ENCODE results near the gene ITPKB. TPM values are rescaled to one million over a fixed set of nuclear protein-coding genes. Genes with fewer than 3 reads are reported as not detected.

Gene ITPKB
- total RNA-seq, 2 experiments from 2014 or later: 31.0 to 31.9 TPM

- H3K9me3 Mint-ChIP-seq (ENCODE audit: low read depth): no peaks in the 10 kb centered on the region
- H3K27ac Mint-ChIP-seq: peak overlapping the region; percentile 100
- peaks cover 100% of the 10 kb centered on the region for H3K4me1 Mint-ChIP-seq
- H3K27me3 Mint-ChIP-seq: no peaks in the 10 kb centered on the region
- ChIA-PET CTCF (interaction anchor here (0.6 to 5.9 kb wide), 16 partner anchors 8 to 98 kb away, joined by 3 to 45 read pairs (median 4); no protein-coding TSS in a partner anchor), POLR2A (interaction anchor here (0.7 to 1.8 kb wide), 4 partner anchors 8 to 53 kb away, joined by 4 to 13 read pairs (median 6); no protein-coding TSS in a partner anchor)
- no peak overlapping the region for H3K4me3 Mint-ChIP-seq
- DNase-seq (no peak), ATAC-seq (no peak)
- peaks cover 38% of the 10 kb centered on the region for H3K36me3 Mint-ChIP-seq (ENCODE audit: low read depth)
- intact Hi-C loops (cut with DNase I, micrococcal nuclease): loop anchor here (1.0 to 5.0 kb wide), 5 partner anchors 7 to 60 kb away; no protein-coding TSS in a partner anchor
Observed at GRCh38 chr1:226686440-226687425, 52.3 kb downstream of the ITPKB start.

GRCh38 chr1:226685196-226685820, 53.8 kb downstream of the ITPKB start:
- peaks cover 99% of the 10 kb centered on the region for H3K4me1 Mint-ChIP-seq
- POLR2A ChIA-PET: interaction anchor here (1.6 kb wide), 1 partner anchor 18 kb away, joined by 5 read pairs; no protein-coding TSS in a partner anchor
- intact Hi-C loops (cut with DNase I, micrococcal nuclease): loop anchor here (5.0 kb wide), 1 partner anchor 33 kb away; no protein-coding TSS in a partner anchor
- CTCF ChIA-PET: interaction anchor here (0.7 to 5.9 kb wide), 3 partner anchors 21 to 260 kb away, joined by 3 to 43 read pairs (median 4); no protein-coding TSS in a partner anchor
- H3K9me3 Mint-ChIP-seq (ENCODE audit: low read depth): no peaks in the 10 kb centered on the region
- H3K27ac Mint-ChIP-seq: peak overlapping the region; percentile 100
- DNase-seq (no peak), ATAC-seq (no peak)
- no peaks in the 10 kb centered on the region for H3K27me3 Mint-ChIP-seq
- peaks cover 35% of the 10 kb centered on the region for H3K36me3 Mint-ChIP-seq (ENCODE audit: low read depth)
- H3K4me3 Mint-ChIP-seq: peak overlapping the region; percentile 18

DNA sequence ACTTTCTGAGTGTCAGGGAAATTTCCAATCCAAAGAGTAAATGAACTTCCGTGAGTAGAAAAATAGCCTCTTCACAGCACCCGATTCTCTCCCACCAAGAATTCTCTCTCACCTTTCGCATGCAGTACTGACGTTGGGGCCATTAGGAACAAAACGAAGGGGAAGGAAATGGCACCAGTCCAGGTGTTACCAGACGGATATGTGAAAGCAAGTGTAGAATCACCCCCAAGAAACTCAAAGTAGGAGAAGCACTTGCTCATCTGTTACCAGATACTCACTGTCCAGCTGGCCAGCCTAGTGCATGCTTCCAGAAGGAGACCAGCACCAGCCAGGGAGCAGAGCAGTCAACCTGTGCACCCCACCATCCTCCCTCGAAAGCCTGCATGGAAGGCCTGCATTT, 55.1 kb downstream of the ITPKB start:
- ChIA-PET CTCF (interaction anchor here (0.6 to 2.0 kb wide), 4 partner anchors 9 to 71 kb away, joined by 3 to 6 read pairs (median 4); no protein-coding TSS in a partner anchor), POLR2A (no interaction called here)
- peaks cover 30% of the 10 kb centered on the region for H3K36me3 Mint-ChIP-seq (ENCODE audit: low read depth)
- no peak for DNase-seq
- intact Hi-C loops (cut with DNase I, micrococcal nuclease): no loop called here
- peak overlapping the region; percentile 1 for H3K4me3 Mint-ChIP-seq
- peaks cover 99% of the 10 kb centered on the region for H3K4me1 Mint-ChIP-seq
- H3K27ac Mint-ChIP-seq: peak overlapping the region; percentile 100
- ATAC-seq: no peak
- H3K9me3 Mint-ChIP-seq (ENCODE audit: low read depth): no peaks in the 10 kb centered on the region
- H3K27me3 Mint-ChIP-seq: no peaks in the 10 kb centered on the region

- POLR2A ChIA-PET: interaction anchor here (0.6 kb wide), 1 partner anchor 29 kb away, joined by 3 read pairs; no protein-coding TSS in a partner anchor
Observed at GRCh38 chr1:226682871-226683814, 55.9 kb downstream of the ITPKB start.

DNA sequence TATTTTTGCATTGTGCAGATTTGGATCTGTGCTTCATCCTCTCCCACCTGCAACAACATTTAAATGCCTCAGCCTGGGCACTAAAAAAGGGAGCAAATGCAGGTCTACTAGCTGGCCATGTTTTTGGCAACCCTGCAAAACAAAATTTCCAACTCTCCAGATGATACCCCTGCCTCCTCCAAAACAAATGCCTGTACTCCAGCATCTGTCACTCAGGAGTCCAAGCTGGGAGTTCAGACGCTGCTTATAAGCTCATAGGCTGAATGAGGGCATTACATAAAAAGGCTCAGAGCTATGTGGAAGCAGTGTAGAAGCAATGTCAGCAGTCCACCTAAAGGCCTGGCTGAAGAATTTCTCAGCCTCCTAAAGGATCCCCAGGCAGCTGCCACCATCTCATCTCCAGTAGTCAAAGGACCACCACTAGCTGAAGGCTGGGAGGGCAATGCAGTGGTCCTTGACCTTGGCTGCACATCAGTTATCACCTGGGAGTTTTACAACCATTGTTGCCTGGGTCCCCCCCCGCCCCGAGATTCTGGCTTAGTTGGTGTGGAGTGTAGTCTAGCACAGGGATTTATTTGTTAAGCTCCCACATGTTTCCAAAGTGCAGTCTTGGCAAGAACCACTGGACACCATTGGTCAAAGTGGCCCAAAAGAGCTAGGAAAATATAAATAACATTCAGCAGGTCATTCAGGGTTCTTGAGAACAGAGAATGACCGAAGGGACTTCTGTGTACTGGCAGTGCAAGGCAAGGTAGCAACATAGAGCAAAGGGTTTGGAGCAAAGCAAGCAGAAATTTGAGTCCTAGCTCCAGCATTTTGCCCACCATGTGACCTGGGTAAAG, 57.2 kb downstream of the ITPKB start:
- peaks cover 99% of the 10 kb centered on the region for H3K4me1 Mint-ChIP-seq
- ChIA-PET CTCF (interaction anchor here (0.6 to 3.1 kb wide), 14 partner anchors 11 to 76 kb away, joined by 3 to 14 read pairs (median 4); no protein-coding TSS in a partner anchor), POLR2A (interaction anchor here (0.6 kb wide), 1 partner anchor 28 kb away, joined by 3 read pairs; no protein-coding TSS in a partner anchor)
- H3K27ac Mint-ChIP-seq: peak overlapping the region; percentile 60
- H3K9me3 Mint-ChIP-seq (ENCODE audit: low read depth): no peaks in the 10 kb centered on the region
- H3K27me3 Mint-ChIP-seq: no peaks in the 10 kb centered on the region
- no peak overlapping the region for H3K4me3 Mint-ChIP-seq
- intact Hi-C loops (cut with DNase I, micrococcal nuclease): no loop called here
- ATAC-seq (no peak), DNase-seq (no peak)
- H3K36me3 Mint-ChIP-seq (ENCODE audit: low read depth): peaks cover 31% of the 10 kb centered on the region

More at GRCh38 chr1:226682871-226683814, 55.9 kb downstream of the ITPKB start:
- peak; percentile 71 for DNase-seq
- peak overlapping the region; percentile 100 for H3K27ac Mint-ChIP-seq
- H3K4me3 Mint-ChIP-seq: peak overlapping the region; percentile 1
- peaks cover 29% of the 10 kb centered on the region for H3K36me3 Mint-ChIP-seq (ENCODE audit: low read depth)
- peak; percentile 62 for ATAC-seq
- no peaks in the 10 kb centered on the region for H3K27me3 Mint-ChIP-seq
- H3K9me3 Mint-ChIP-seq (ENCODE audit: low read depth): no peaks in the 10 kb centered on the region
- intact Hi-C loops (cut with DNase I, micrococcal nuclease): no loop called here
- CTCF ChIA-PET: interaction anchor here (0.9 to 2.2 kb wide), 6 partner anchors 10 to 55 kb away, joined by 3 to 8 read pairs (median 6); no protein-coding TSS in a partner anchor
- H3K4me1 Mint-ChIP-seq: peaks cover 99% of the 10 kb centered on the region

- DNase-seq: no peak
- POLR2A ChIA-PET: interaction anchor here (0.6 kb wide), 1 partner anchor 20 kb away, joined by 3 read pairs; no protein-coding TSS in a partner anchor
- Mint-ChIP-seq H3K27ac (peak overlapping the region; percentile 95), H3K4me3 (peak overlapping the region; percentile 67), H3K36me3 (ENCODE audit: low read depth) (peaks cover 36% of the 10 kb centered on the region), H3K4me1 (peaks cover 99% of the 10 kb centered on the region), H3K9me3 (ENCODE audit: low read depth) (no peaks in the 10 kb centered on the region), H3K27me3 (no peaks in the 10 kb centered on the region)
- intact Hi-C loops (cut with DNase I, micrococcal nuclease): no loop called here
- ATAC-seq: no peak
- CTCF ChIA-PET: interaction anchor here (0.7 to 3.1 kb wide), 8 partner anchors 16 to 123 kb away, joined by 3 to 14 read pairs (median 3); no protein-coding TSS in a partner anchor
Observed at GRCh38 chr1:226680653-226681052, 58.4 kb downstream of the ITPKB start.

GRCh38 chr1:226679853-226680516, 59.1 kb downstream of the ITPKB start:
- H3K4me1 Mint-ChIP-seq: peaks cover 99% of the 10 kb centered on the region
- intact Hi-C loops (cut with DNase I, micrococcal nuclease): loop anchor here (1.0 to 5.0 kb wide), 3 partner anchors 7 to 273 kb away; partner anchors contain the start of gene PARP1 (in 1 of the 2)
- H3K36me3 Mint-ChIP-seq (ENCODE audit: low read depth): peaks cover 34% of the 10 kb centered on the region
- peak; percentile 20 for ATAC-seq
- H3K4me3 Mint-ChIP-seq: peak overlapping the region; percentile 67
- H3K27ac Mint-ChIP-seq: peak overlapping the region; percentile 95
- POLR2A ChIA-PET: no interaction called here
- CTCF ChIA-PET: interaction anchor here (0.7 to 3.1 kb wide), 13 partner anchors 8 to 123 kb away, joined by 3 to 17 read pairs (median 3); no protein-coding TSS in a partner anchor
- no peaks in the 10 kb centered on the region for H3K9me3 Mint-ChIP-seq (ENCODE audit: low read depth)
- H3K27me3 Mint-ChIP-seq: no peaks in the 10 kb centered on the region
- peak; percentile 89 for DNase-seq

- ChIA-PET CTCF (interaction anchor here (0.7 to 3.1 kb wide), 13 partner anchors 9 to 271 kb away, joined by 3 to 17 read pairs (median 4); partner anchors contain the start of gene PARP1), POLR2A (interaction anchor here (0.7 to 1.5 kb wide), 2 partner anchors 8 to 18 kb away, joined by 3 to 5 read pairs; no protein-coding TSS in a partner anchor)
- intact Hi-C loops (cut with DNase I, micrococcal nuclease): loop anchor here (1.0 to 5.0 kb wide), 3 partner anchors 8 to 272 kb away; partner anchors contain the start of gene PARP1 (in 1 of the 2)
- H3K4me1 Mint-ChIP-seq: peaks cover 98% of the 10 kb centered on the region
- peaks cover 32% of the 10 kb centered on the region for H3K36me3 Mint-ChIP-seq (ENCODE audit: low read depth)
- H3K27ac Mint-ChIP-seq: peak overlapping the region; percentile 95
- no peak for ATAC-seq
- H3K4me3 Mint-ChIP-seq: peak overlapping the region; percentile 67
- no peak for DNase-seq
- H3K27me3 Mint-ChIP-seq: no peaks in the 10 kb centered on the region
- no peaks in the 10 kb centered on the region for H3K9me3 Mint-ChIP-seq (ENCODE audit: low read depth)
Observed at GRCh38 chr1:226679262-226679661, 59.8 kb downstream of the ITPKB start.

GRCh38 chr1:226678701-226679100, 60.4 kb downstream of the ITPKB start:
- CTCF ChIA-PET: interaction anchor here (0.7 to 2.7 kb wide), 13 partner anchors 9 to 271 kb away, joined by 3 to 17 read pairs (median 4); partner anchors contain the start of gene PARP1
- ATAC-seq: no peak
- intact Hi-C loops (cut with DNase I, micrococcal nuclease): loop anchor here (1.0 to 5.0 kb wide), 3 partner anchors 9 to 271 kb away; partner anchors contain the start of gene PARP1 (in 1 of the 2)

More at GRCh38 chr1:226678701-226679100, 60.4 kb downstream of the ITPKB start:
- Mint-ChIP-seq H3K4me1 (peaks cover 96% of the 10 kb centered on the region), H3K27ac (peak overlapping the region; percentile 95), H3K27me3 (no peaks in the 10 kb centered on the region), H3K36me3 (ENCODE audit: low read depth) (peaks cover 28% of the 10 kb centered on the region), H3K4me3 (peak overlapping the region; percentile 67), H3K9me3 (ENCODE audit: low read depth) (no peaks in the 10 kb centered on the region)
- DNase-seq: peak; percentile 60
- POLR2A ChIA-PET: interaction anchor here (0.7 to 2.0 kb wide), 3 partner anchors 9 to 25 kb away, joined by 3 to 10 read pairs (median 5); no protein-coding TSS in a partner anchor
